Esophagus squamous epithelium (tissue), 4 donors: ENCODE results near the gene MAP3K20.

Source experiments
- CTCF ChIP-seq, 6 experiments: fragments of 450-650 bp in 4 of 6; fragments of 200-600 bp in 2 of 6; sonication (generic) in 2 of 6; IDR thresholded peaks; one replicate each; pipeline ENCODE4 v1.5.1; 2016 to 2019; ENCODE audit warnings: antibody characterized with exemption in 6 of 6, mild to moderate bottlenecking in 4 of 6, moderate library complexity in 4 of 6
- POLR2A ChIP-seq, 4 donors: fragments of 450-650 bp; IDR thresholded peaks; one replicate each; pipeline ENCODE4 v1.6.1; 2017; ENCODE audit warnings: antibody characterized with exemption in 4 of 4, mild to moderate bottlenecking in 4 of 4, moderate library complexity in 3 of 4

- TF ChIP-seq CTCF (IDR thresholded peaks at IDR 0.05) (no peak), POLR2A (IDR thresholded peaks at IDR 0.05) (no peak)
These were observed 229.7 kb downstream of the MAP3K20 start for GRCh38 chr2:173305303-173305702.
